NT2/D1 (cell line): Measurements from ENCODE around the gene THOC5.
"Not testable (repeated sequence)": the region's sequence is repeated elsewhere in the genome, so short reads cannot be mapped to it uniquely, and the experiment has no call there.

Experiments used
- DNase-seq: peaks from one replicate; pipeline ENCODE4 v3.0.0-alpha.2; 2011; ENCODE audit warnings: low read depth, low spot score
- H3K27me3 ChIP-seq: 2 replicates; pipeline ENCODE4 v1.6.0; 2011; ENCODE audit warnings: mild to moderate bottlenecking; ENCODE audit not compliant: insufficient read length, insufficient read depth
- H3K36me3 ChIP-seq: 2 replicates; pipeline ENCODE4 v1.6.1; 2011; ENCODE audit warnings: mild to moderate bottlenecking, low read length, mixed read lengths; ENCODE audit not compliant: insufficient read depth, insufficient read length
- H3K4me1 ChIP-seq: 2 replicates; pipeline ENCODE4 v1.5.1; 2011; ENCODE audit not compliant: insufficient read depth, insufficient read length
- H3K4me3 ChIP-seq: 2 replicates; pipeline ENCODE4 v1.5.1; 2011; ENCODE audit warnings: low read depth; ENCODE audit not compliant: insufficient read length
- H3K9ac ChIP-seq: 2 replicates; pipeline ENCODE4 v1.6.0; 2011; ENCODE audit warnings: low read depth; ENCODE audit not compliant: insufficient read length
- H3K9me3 ChIP-seq: 2 replicates; pipeline ENCODE4 v1.5.1; 2011; ENCODE audit warnings: mild to moderate bottlenecking, low read length; ENCODE audit not compliant: insufficient read depth
- SUZ12 ChIP-seq: IDR thresholded peaks from 2 replicates; pipeline ENCODE4 v1.6.1; 2011; ENCODE audit not compliant: insufficient read length, insufficient read depth; ENCODE audit errors: extremely low read depth
- YY1 ChIP-seq: IDR thresholded peaks from 2 replicates; pipeline ENCODE4 v1.6.1; 2011; ENCODE audit not compliant: insufficient read length, insufficient read depth
- ZNF274 ChIP-seq: IDR thresholded peaks from 2 replicates; pipeline ENCODE4 v1.6.1; 2011; ENCODE audit warnings: mild to moderate bottlenecking, low read depth, low read length

The THOC5 gene

DNA sequence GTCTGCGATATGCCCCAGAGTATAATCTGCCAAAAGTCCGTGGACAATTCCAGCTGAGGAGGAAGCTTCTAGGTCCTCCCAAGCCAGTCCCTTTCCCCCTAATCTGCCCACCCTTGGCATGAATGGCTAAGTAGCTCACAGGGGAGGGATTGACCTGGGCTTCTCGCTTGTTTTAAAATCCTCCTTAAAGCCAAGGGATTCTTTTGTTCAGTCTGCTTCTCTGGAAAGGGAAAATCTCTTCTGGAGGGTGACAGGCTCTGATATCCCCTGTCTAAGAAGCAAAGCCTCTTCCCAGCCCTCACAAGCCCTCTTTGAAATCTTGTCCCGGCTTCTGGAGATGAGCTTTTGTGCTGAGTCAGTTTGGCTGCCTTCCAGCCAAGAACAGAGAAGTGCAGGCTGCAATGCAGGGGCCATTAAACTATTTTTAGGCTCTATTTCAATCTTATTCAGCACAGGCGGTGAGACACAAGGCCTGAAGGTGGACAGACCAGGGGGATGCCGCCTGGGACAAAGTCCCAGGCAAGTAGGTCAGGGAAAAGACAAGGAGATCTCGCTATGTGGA is 49.7 kb downstream of the THOC5 start:
- Histone ChIP-seq H3K27me3 (no peaks in the 10 kb centered on the region), H3K4me3 (no peak overlapping the region), H3K9me3 (no peaks in the 10 kb centered on the region), H3K4me1 (no peaks in the 10 kb centered on the region), H3K9ac (peak overlapping the region; percentile 70), H3K36me3 (peaks cover 31% of the 10 kb centered on the region)
- no peak for TF ChIP-seq YY1
- no peak for TF ChIP-seq ZNF274
- TF ChIP-seq SUZ12: no peak
- no peak for DNase-seq

GRCh38 chr22:29499852-29500251 is 53.7 kb downstream of the THOC5 start:
- H3K36me3 ChIP-seq: peaks cover 9% of the 10 kb centered on the region
- TF ChIP-seq YY1 (no peak), ZNF274 (no peak), SUZ12 (no peak)
- no peaks in the 10 kb centered on the region for H3K4me1 ChIP-seq
- H3K27me3 ChIP-seq: no peaks in the 10 kb centered on the region
- 0 out of 2 replicates have a peak, but pooled peaks cover under 1% of the 10 kb centered on the region for H3K9me3 ChIP-seq
- no peak for DNase-seq
- no peak overlapping the region for H3K9ac ChIP-seq
- H3K4me3 ChIP-seq: no peak overlapping the region

DNA sequence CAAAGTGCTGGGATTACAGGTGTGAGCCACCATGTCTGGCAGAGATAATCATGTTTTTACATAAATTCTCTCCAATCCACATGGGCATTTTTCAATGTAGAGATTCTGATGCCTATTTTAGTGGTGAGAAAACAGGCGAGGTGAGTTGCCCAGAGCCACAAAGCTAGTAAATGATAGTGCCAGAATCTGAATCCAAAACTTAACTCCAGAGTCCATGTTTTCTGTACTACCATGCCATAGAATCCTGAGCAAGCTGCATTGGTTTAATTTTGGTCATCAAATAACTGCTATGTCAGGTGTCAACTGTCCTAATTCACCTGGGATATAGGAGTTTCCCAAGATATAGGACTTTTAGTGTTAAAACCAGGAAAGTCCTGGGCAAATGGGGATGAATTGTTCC is 59.9 kb downstream of the THOC5 start:
- no peak overlapping the region for H3K4me3 ChIP-seq
- 0 out of 2 replicates have a peak, but pooled peaks cover 5% of the 10 kb centered on the region for H3K9me3 ChIP-seq
- TF ChIP-seq SUZ12 (no peak), YY1 (no peak), ZNF274 (no peak)
- no peak for DNase-seq
- no peak overlapping the region for H3K9ac ChIP-seq
- H3K4me1 ChIP-seq: no peaks in the 10 kb centered on the region
- H3K27me3 ChIP-seq: no peaks in the 10 kb centered on the region
- H3K36me3 ChIP-seq: peaks cover 13% of the 10 kb centered on the region

- H3K36me3 ChIP-seq: peaks cover 19% of the 10 kb centered on the region
- TF ChIP-seq SUZ12 (no peak), ZNF274 (no peak), YY1 (no peak)
Observed at GRCh38 chr22:29491012-29491411, 62.5 kb downstream of the THOC5 start.

DNA sequence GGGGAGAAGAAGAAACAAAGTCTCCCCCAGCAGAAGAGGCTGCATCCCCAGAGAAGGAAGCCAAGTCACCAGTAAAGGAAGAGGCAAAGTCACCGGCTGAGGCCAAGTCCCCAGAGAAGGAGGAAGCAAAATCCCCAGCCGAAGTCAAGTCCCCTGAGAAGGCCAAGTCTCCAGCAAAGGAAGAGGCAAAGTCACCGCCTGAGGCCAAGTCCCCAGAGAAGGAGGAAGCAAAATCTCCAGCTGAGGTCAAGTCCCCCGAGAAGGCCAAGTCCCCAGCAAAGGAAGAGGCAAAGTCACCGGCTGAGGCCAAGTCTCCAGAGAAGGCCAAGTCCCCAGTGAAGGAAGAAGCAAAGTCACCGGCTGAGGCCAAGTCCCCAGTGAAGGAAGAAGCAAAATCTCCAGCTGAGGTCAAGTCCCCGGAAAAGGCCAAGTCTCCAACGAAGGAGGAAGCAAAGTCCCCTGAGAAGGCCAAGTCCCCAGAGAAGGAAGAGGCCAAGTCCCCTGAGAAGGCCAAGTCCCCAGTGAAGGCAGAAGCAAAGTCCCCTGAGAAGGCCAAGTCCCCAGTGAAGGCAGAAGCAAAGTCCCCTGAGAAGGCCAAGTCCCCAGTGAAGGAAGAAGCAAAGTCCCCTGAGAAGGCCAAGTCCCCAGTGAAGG is 64.3 kb downstream of the THOC5 start:
- H3K4me1 ChIP-seq, H3K27me3 ChIP-seq, H3K4me3 ChIP-seq, H3K9ac ChIP-seq, H3K9me3 ChIP-seq, DNase-seq: not testable (repeated sequence)
- peaks cover 20% of the 10 kb centered on the region for H3K36me3 ChIP-seq

More at GRCh38 chr22:29491012-29491411, 62.5 kb downstream of the THOC5 start:
- H3K27me3 ChIP-seq: no peaks in the 10 kb centered on the region
- H3K9me3 ChIP-seq: 0 out of 2 replicates have a peak, but pooled peaks cover 5% of the 10 kb centered on the region
- DNase-seq: no peak
- H3K4me3 ChIP-seq: no peak overlapping the region
- H3K4me1 ChIP-seq: no peaks in the 10 kb centered on the region
- H3K9ac ChIP-seq: no peak overlapping the region

- Histone ChIP-seq H3K9me3 (no peaks in the 10 kb centered on the region), H3K9ac (no peak overlapping the region), H3K27me3 (no peaks in the 10 kb centered on the region), H3K4me1 (peaks cover 3% of the 10 kb centered on the region), H3K4me3 (no peak overlapping the region), H3K36me3 (peaks cover 27% of the 10 kb centered on the region)
- DNase-seq: no peak
- TF ChIP-seq ZNF274: no peak
- TF ChIP-seq SUZ12: no peak
- TF ChIP-seq YY1: no peak
Observed at GRCh38 chr22:29487426-29487986, 66.1 kb downstream of the THOC5 start.

- Histone ChIP-seq H3K4me1 (peaks cover 10% of the 10 kb centered on the region), H3K36me3 (peaks cover 27% of the 10 kb centered on the region), H3K27me3 (peaks cover 9% of the 10 kb centered on the region), H3K9ac (no peak overlapping the region), H3K9me3 (no peaks in the 10 kb centered on the region), H3K4me3 (no peak overlapping the region)
- DNase-seq: no peak
- TF ChIP-seq SUZ12: no peak
Observed at GRCh38 chr22:29485448-29485847, 68.1 kb downstream of the THOC5 start.

- no peak for TF ChIP-seq ZNF274
- TF ChIP-seq YY1: no peak
- TF ChIP-seq SUZ12: no peak
- H3K4me1 ChIP-seq: peaks cover 11% of the 10 kb centered on the region
- H3K27me3 ChIP-seq: peaks cover 17% of the 10 kb centered on the region
- DNase-seq: no peak
- H3K4me3 ChIP-seq: no peak overlapping the region
- peaks cover 27% of the 10 kb centered on the region for H3K36me3 ChIP-seq
- no peak overlapping the region for H3K9ac ChIP-seq
- H3K9me3 ChIP-seq: no peaks in the 10 kb centered on the region
Observed at GRCh38 chr22:29484642-29485041, 68.9 kb downstream of the THOC5 start.
